ENCODE results near the gene CTRB1.

DNA sequence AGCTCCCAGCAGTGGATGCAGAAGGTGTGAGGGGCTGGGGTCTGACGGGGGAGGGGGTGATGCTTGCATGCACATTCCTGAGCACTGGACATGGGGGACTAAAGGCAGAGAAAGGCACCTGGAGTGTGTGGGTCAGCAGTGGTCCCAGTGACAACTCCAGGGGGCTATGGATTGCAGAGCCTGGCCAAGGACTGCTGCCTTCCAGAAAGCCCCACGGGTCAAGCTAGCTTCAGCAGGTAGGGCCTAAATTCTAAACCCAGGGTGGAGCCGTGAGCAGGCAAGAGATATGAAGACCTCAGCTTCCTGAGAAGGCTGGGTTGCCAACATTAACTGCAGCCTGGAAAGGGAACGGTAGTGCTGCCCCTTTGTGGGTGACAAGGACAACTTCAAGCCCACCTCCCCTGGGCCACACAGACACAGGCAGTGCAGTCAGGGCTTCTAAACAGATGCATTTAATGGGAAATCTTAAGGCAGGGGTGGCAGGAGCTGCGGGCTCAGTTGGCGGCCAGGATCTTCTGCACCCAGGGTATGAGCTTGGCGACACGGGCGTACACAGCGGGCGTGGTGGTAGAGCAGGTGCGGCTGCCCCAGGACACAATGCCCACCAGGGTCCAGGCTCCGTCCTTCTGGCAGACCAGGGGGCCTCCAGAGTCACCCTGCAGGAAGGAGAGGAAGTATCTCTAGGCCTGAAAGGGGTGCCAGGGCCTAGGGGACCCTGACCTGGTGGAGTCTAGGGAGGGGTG is 14.9 kb upstream of the CTRB1 start:
- TF ChIP-seq EZH2 (IDR thresholded peaks at IDR 0.05; ENCODE audit: borderline replicate concordance, low read length) = no peak
- TF ChIP-seq, protein P1, sequence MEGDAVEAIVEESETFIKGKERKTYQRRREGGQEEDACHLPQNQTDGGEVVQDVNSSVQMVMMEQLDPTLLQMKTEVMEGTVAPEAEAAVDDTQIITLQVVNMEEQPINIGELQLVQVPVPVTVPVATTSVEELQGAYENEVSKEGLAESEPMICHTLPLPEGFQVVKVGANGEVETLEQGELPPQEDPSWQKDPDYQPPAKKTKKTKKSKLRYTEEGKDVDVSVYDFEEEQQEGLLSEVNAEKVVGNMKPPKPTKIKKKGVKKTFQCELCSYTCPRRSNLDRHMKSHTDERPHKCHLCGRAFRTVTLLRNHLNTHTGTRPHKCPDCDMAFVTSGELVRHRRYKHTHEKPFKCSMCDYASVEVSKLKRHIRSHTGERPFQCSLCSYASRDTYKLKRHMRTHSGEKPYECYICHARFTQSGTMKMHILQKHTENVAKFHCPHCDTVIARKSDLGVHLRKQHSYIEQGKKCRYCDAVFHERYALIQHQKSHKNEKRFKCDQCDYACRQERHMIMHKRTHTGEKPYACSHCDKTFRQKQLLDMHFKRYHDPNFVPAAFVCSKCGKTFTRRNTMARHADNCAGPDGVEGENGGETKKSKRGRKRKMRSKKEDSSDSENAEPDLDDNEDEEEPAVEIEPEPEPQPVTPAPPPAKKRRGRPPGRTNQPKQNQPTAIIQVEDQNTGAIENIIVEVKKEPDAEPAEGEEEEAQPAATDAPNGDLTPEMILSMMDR (IDR thresholded peaks at IDR 0.05; ENCODE audit: low read length) = no peak
